HuH-7.5 (cell line): Measurements from ENCODE around the gene KIRREL2.

Experiments used
- DNase-seq: peaks from one replicate; pipeline ENCODE4 v3.0.0; 2011; ENCODE audit warnings: low spot score

KIRREL2 gene

GRCh38 chr19:35845215-35846037 lies 11.3 kb upstream of the KIRREL2 start:
- DNase-seq: peak; percentile 70

- no peak for DNase-seq
Observed at GRCh38 chr19:35846038-35846668, 10.6 kb upstream of the KIRREL2 start.

GRCh38 chr19:35847911-35848310 lies 8.8 kb upstream of the KIRREL2 start:
- no peak for DNase-seq

GRCh38 chr19:35848486-35848885 lies 8.2 kb upstream of the KIRREL2 start:
- no peak for DNase-seq

GRCh38 chr19:35848919-35849505 lies 7.7 kb upstream of the KIRREL2 start:
- no peak for DNase-seq

- DNase-seq: no peak
Observed at GRCh38 chr19:35851213-35852028, 5.3 kb upstream of the KIRREL2 start.

GRCh38 chr19:35852029-35852780 lies 4.5 kb upstream of the KIRREL2 start, which contains the start of gene NPHS1:
TSS of gene NPHS1 (minus strand) at chr19:35852504. CDS start at chr19:35851837, 667 bp downstream.
- no peak for DNase-seq

- no peak for DNase-seq
Observed at GRCh38 chr19:35853038-35853756, 3.5 kb upstream of the KIRREL2 start.

GRCh38 chr19:35858311-35858710 lies 1.6 kb downstream of the KIRREL2 start:
- no peak for DNase-seq

GRCh38 chr19:35859414-35859813 lies 2.7 kb downstream of the KIRREL2 start:
- DNase-seq: no peak

GRCh38 chr19:35860436-35860817 lies 3.7 kb downstream of the KIRREL2 start:
- DNase-seq: no peak

GRCh38 chr19:35860818-35861639 lies 4.3 kb downstream of the KIRREL2 start:
- DNase-seq: peak; percentile 96

GRCh38 chr19:35861640-35862160 lies 5.0 kb downstream of the KIRREL2 start:
- DNase-seq: no peak

- DNase-seq: no peak
Observed at GRCh38 chr19:35862528-35862927, 5.8 kb downstream of the KIRREL2 start.

- no peak for DNase-seq
Observed at GRCh38 chr19:35863018-35863417, 6.3 kb downstream of the KIRREL2 start.

GRCh38 chr19:35868172-35868822 lies 11.6 kb downstream of the KIRREL2 start, which contains the start of gene APLP1:
TSS of gene APLP1 (plus strand) at chr19:35868574. CDS start at chr19:35868637, 63 bp downstream.
- peak; percentile 65 for DNase-seq

GRCh38 chr19:35868823-35869326 lies 12.2 kb downstream of the KIRREL2 start:
- no peak for DNase-seq

- DNase-seq: no peak
Observed at GRCh38 chr19:35869327-35870123, 12.8 kb downstream of the KIRREL2 start.
